ENCODE data around the gene LYST.

Gene LYST

GRCh38 chr1:235722858-235723257 lies 143.8 kb downstream of the LYST start:
- TF ChIP-seq POLR2AphosphoS5 (IDR thresholded peaks at IDR 0.05; ENCODE audit: low read depth, low read length) (no peak), POLR2A (IDR thresholded peaks at IDR 0.05; ENCODE audit: low read depth, low read length) (no peak), TAF1 (IDR thresholded peaks at IDR 0.05; ENCODE audit: borderline replicate concordance, low read depth, low read length) (no peak)
- no peak for DNase-seq (ENCODE audit: insufficient read length)
- FAIRE-seq, result no peak

GRCh38 chr1:235721982-235722381 lies 144.7 kb downstream of the LYST start:
- DNase-seq (ENCODE audit: insufficient read length) (no peak), FAIRE-seq (no peak)
- TF ChIP-seq TAF1 (IDR thresholded peaks at IDR 0.05; ENCODE audit: borderline replicate concordance, low read depth, low read length) (no peak), POLR2AphosphoS5 (IDR thresholded peaks at IDR 0.05; ENCODE audit: low read depth, low read length) (no peak), POLR2A (IDR thresholded peaks at IDR 0.05; ENCODE audit: low read depth, low read length) (no peak)

GRCh38 chr1:235720544-235720943 lies 146.2 kb downstream of the LYST start:
- TF ChIP-seq POLR2AphosphoS5 (IDR thresholded peaks at IDR 0.05; ENCODE audit: low read depth, low read length), result no peak
- no peak for TF ChIP-seq TAF1 (IDR thresholded peaks at IDR 0.05; ENCODE audit: borderline replicate concordance, low read depth, low read length)
- TF ChIP-seq POLR2A (IDR thresholded peaks at IDR 0.05; ENCODE audit: low read depth, low read length), result no peak
- no peak for DNase-seq (ENCODE audit: insufficient read length)
- no peak for FAIRE-seq

- FAIRE-seq (no peak), DNase-seq (ENCODE audit: insufficient read length) (no peak)
- TF ChIP-seq TAF1 (IDR thresholded peaks at IDR 0.05; ENCODE audit: borderline replicate concordance, low read depth, low read length), result no peak
- TF ChIP-seq POLR2A (IDR thresholded peaks at IDR 0.05; ENCODE audit: low read depth, low read length), result no peak
- no peak for TF ChIP-seq POLR2AphosphoS5 (IDR thresholded peaks at IDR 0.05; ENCODE audit: low read depth, low read length)
These were observed 152.4 kb downstream of the LYST start for GRCh38 chr1:235714205-235714897.

GRCh38 chr1:235712812-235713211 lies 153.9 kb downstream of the LYST start:
- DNase-seq (ENCODE audit: insufficient read length), result no peak
- no peak for TF ChIP-seq POLR2AphosphoS5 (IDR thresholded peaks at IDR 0.05; ENCODE audit: low read depth, low read length)
- TF ChIP-seq POLR2A (IDR thresholded peaks at IDR 0.05; ENCODE audit: low read depth, low read length), result no peak
- no peak for TF ChIP-seq TAF1 (IDR thresholded peaks at IDR 0.05; ENCODE audit: borderline replicate concordance, low read depth, low read length)
- no peak for FAIRE-seq

DNA sequence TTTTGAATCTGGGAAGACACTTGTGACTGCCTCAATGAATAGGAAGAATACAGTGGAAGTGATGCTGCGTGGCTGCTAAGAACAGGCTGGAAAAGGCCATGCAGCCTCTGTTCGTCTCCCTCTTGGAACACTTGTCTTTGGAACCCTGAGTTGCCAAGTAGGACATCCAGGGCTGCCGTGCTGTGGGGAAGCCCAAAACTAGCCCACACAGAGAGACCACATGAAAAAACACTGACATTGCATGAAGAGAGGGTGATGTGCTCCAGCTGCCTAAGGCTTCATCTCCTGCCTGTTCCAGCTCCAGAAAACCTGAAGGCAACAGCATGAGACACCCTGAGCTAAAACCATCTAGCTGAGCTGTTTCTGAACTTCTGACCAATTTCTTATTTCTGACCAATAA lies 156.0 kb downstream of the LYST start:
- FAIRE-seq (no peak), DNase-seq (ENCODE audit: insufficient read length) (no peak)
- TF ChIP-seq TAF1 (IDR thresholded peaks at IDR 0.05; ENCODE audit: borderline replicate concordance, low read depth, low read length) (no peak), POLR2AphosphoS5 (IDR thresholded peaks at IDR 0.05; ENCODE audit: low read depth, low read length) (no peak), POLR2A (IDR thresholded peaks at IDR 0.05; ENCODE audit: low read depth, low read length) (no peak)

GRCh38 chr1:235709018-235709417 lies 157.7 kb downstream of the LYST start:
- TF ChIP-seq POLR2AphosphoS5 (IDR thresholded peaks at IDR 0.05; ENCODE audit: low read depth, low read length) (no peak), POLR2A (IDR thresholded peaks at IDR 0.05; ENCODE audit: low read depth, low read length) (no peak), TAF1 (IDR thresholded peaks at IDR 0.05; ENCODE audit: borderline replicate concordance, low read depth, low read length) (no peak)
- DNase-seq (ENCODE audit: insufficient read length) (no peak), FAIRE-seq (no peak)

DNA sequence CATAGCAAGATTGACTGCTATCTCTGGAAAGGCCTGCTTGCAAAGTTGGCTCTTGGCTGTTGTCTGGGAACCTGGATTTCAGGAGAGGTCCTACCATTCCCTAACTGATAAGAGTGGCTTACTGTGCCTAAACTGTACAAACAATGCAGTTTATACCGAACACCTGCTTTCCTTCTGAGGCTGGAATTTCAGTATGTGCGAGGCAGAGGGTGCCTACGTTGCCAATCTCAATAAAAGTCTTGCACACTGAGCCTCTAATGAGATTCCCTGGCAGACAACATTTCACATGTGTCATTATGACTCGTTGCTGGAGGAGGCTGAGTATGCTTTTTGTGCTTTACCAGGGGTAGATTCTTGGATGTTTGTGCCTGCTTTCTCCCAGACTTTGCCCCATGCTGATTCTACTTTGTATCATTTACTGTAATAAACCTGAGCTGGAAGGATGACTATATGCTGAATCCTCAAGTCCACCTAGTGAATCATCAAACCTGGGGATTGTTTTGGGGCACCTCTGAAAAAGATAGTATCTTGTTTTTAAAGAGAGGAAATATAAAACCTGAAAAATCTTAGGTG lies 158.2 kb downstream of the LYST start:
- FAIRE-seq, result peak; percentile 61
- no peak for DNase-seq (ENCODE audit: insufficient read length)

GRCh38 chr1:235703506-235703905 lies 163.2 kb downstream of the LYST start:
- TF ChIP-seq POLR2A (IDR thresholded peaks at IDR 0.05; ENCODE audit: low read depth, low read length), result no peak
- FAIRE-seq (no peak), DNase-seq (ENCODE audit: insufficient read length) (no peak)

More for the DNA sequence above, 158.2 kb downstream of the LYST start:
- TF ChIP-seq POLR2A (IDR thresholded peaks at IDR 0.05; ENCODE audit: low read depth, low read length) (no peak), TAF1 (IDR thresholded peaks at IDR 0.05; ENCODE audit: borderline replicate concordance, low read depth, low read length) (no peak), POLR2AphosphoS5 (IDR thresholded peaks at IDR 0.05; ENCODE audit: low read depth, low read length) (no peak)

- DNase-seq (ENCODE audit: insufficient read length), result no peak
- FAIRE-seq, result no peak
- no peak for TF ChIP-seq POLR2AphosphoS5 (IDR thresholded peaks at IDR 0.05; ENCODE audit: low read depth, low read length)
- TF ChIP-seq POLR2A (IDR thresholded peaks at IDR 0.05; ENCODE audit: low read depth, low read length), result no peak
- no peak for TF ChIP-seq TAF1 (IDR thresholded peaks at IDR 0.05; ENCODE audit: borderline replicate concordance, low read depth, low read length)
These were observed 164.3 kb downstream of the LYST start for GRCh38 chr1:235702412-235702811.

GRCh38 chr1:235697508-235697907 lies 169.2 kb downstream of the LYST start:
- TF ChIP-seq POLR2AphosphoS5 (IDR thresholded peaks at IDR 0.05; ENCODE audit: low read depth, low read length) (no peak), POLR2A (IDR thresholded peaks at IDR 0.05; ENCODE audit: low read depth, low read length) (no peak), TAF1 (IDR thresholded peaks at IDR 0.05; ENCODE audit: borderline replicate concordance, low read depth, low read length) (no peak)
- DNase-seq (ENCODE audit: insufficient read length) (no peak), FAIRE-seq (no peak)

DNA sequence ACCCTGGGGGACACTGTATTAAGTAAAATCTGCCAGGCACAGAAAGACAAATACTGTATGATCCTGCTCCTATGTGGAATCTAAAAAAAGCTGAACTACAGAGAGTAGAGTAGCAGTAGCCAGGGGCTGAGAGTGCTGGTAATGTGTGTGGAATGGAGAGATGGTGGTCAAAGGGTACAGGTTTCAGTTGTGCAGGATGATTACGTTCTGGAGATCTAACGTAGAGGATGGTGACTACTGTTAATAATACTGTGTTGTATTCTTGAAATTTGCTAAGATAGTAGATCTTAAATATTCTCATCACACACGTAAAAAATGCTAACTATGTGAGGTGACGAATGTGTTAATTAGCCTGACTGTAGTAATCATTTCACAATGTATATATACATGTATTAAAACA lies 177.3 kb downstream of the LYST start:
- DNase-seq (ENCODE audit: insufficient read length) (no peak), FAIRE-seq (no peak)
- TF ChIP-seq TAF1 (IDR thresholded peaks at IDR 0.05; ENCODE audit: borderline replicate concordance, low read depth, low read length), result no peak
- TF ChIP-seq POLR2A (IDR thresholded peaks at IDR 0.05; ENCODE audit: low read depth, low read length), result no peak
- TF ChIP-seq POLR2AphosphoS5 (IDR thresholded peaks at IDR 0.05; ENCODE audit: low read depth, low read length), result no peak
